Stimulated activated CD8-positive, alpha-beta memory T cell treated with anti-CD3 and anti-CD28 coated beads, Interleukin-7, amount 100 ng/mL, for 48 hours (primary cell): ENCODE data around the gene TECTA.
A peak's percentile ranks its signal among the peaks of the same experiment; 100 is the strongest.
"Not testable (repeated sequence)": the region's sequence is repeated elsewhere in the genome, so short reads cannot be mapped to it uniquely, and the experiment has no call there.

Experiments
- DNase-seq, 2 donors: peaks; one replicate each; pipeline ENCODE4 v3.0.0-alpha.2; 2020; ENCODE audit warnings: low read depth in 1 of 2; ENCODE audit errors: extremely low read depth in 1 of 2

TECTA gene

DNA sequence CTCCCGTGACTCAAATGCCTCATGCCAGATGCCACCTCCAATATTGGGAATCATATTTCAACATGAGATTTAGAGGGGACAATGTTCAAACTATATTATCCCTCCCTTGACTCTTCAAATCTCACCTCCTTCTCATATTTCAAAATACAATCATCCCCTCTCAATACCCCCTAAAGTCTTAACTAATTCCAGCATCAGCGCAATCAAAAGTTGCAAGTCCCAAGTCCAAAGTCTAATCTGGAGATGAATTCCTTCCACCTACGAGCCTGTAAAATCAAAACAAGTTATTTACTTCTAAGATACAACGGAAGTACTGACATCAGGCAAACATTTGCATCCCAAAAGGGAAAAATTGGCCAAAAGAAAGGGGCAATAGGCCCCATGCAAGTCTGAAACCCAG lies 124.3 kb downstream of the TECTA start:
- no peak for DNase-seq

- no peak for DNase-seq
Observed at GRCh38 chr11:121226415-121227263, 125.6 kb downstream of the TECTA start.

GRCh38 chr11:121228851-121229250 lies 127.8 kb downstream of the TECTA start:
- DNase-seq, result no peak

DNA sequence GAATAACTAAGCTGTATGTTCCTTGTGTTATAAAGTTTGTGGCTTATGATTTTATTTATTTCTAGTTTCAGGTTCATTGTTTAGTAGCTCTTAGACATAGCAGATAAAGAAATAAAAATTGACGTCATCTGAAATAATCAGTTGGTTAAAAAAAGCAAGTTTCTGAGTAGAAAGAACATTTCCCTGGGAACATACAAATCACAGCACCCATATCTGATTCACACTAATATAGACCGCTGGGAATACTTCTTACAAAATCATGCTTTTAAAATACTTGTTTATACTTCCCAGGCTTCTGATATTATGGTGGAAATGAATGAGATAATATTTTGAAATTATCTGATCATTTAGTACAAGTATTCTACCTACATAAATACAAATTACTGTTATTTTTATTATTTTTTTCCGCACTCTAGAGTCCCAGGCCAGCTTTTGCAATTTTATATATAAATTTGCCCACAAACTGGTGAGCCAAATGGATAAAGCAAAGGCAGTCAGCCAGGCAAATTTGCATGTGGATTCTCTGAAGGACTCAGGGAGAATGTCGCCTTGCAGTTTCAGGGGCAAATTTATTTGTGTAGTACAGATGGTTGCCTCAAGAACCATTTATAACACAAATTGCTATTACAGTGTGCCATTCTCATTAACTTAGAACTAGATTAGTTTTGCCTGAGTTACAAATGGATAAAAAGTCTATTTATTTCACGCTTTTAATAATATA lies 128.6 kb downstream of the TECTA start:
- DNase-seq, result no peak

DNA sequence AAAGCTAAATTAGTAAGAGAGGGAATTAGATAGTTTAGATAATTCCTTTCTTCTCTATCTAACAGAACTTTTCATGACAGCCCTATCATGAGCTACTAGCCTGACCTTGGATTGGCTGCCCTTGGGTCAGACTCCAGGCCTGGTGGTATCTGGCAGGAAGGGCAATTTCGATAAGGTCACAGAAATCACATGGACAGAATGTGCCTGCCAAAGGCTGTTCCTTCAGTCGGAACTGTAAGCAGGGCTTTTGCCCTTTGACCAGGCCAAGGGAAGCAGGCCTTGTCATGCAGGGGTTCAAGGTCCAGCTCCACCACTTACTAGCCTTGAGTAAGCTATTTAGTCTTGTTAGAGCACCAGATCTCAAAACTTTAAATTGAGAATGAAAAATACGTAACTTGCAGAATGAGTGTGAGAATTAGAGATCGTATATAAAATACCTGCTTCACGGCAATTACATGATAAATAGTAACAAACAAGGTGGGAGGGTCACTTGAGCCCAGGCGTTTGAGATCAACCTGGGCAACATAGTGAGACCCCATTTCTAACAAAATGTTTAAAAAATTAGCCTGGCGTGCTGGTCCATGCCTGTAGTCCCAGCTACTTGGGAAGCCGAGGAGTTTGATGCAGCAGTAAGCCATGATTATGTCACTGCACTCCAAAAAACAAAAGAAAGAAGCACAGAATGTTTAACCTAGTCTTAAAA lies 130.7 kb downstream of the TECTA start:
- DNase-seq, result no peak

- DNase-seq, result no peak
Observed at GRCh38 chr11:121235057-121235456, 134.0 kb downstream of the TECTA start.

DNA sequence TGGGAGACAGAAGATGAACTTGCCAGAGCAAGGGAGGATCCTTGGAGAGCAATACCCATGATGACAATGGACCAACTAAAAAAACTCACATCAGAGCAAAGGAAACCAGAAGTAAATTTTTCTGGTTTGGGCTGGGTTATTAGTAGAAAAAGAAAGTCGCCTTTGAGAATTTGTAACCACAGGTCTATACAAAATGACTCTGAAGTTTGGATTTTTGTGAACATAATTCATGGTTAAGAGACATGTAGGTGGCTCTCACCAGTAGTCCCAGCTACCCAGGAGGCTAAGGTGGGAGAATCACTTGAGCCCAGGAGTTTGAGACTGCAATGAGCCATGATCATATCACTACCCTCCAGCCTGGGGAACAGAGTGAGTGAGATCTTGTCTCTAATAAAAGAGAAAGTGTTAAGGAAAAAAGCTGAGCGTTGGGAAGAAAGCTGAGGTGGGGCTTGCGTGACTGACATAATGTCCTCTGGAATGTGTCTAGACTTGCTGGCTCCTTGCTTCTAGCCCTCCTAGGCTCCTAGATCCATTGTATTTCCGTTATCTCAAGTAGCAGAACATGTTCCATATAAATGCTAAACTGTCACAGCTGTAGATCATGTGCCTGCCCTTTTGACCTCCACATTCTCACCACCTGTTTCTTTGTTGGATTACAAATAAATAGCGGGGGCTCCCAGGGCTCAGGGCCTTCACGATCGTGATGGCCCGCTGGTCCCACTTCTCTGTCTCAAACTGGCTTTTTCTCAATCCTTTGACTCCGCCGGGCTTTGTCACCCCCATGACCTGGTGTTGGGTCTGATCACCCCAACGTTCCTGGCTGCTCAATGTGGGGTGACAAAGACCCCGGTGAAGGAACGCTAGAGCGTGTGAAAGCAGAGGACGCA lies 135.3 kb downstream of the TECTA start:
- no peak for DNase-seq

- DNase-seq, result not testable (repeated sequence)
Observed at GRCh38 chr11:121237247-121237646, 136.2 kb downstream of the TECTA start.

DNA sequence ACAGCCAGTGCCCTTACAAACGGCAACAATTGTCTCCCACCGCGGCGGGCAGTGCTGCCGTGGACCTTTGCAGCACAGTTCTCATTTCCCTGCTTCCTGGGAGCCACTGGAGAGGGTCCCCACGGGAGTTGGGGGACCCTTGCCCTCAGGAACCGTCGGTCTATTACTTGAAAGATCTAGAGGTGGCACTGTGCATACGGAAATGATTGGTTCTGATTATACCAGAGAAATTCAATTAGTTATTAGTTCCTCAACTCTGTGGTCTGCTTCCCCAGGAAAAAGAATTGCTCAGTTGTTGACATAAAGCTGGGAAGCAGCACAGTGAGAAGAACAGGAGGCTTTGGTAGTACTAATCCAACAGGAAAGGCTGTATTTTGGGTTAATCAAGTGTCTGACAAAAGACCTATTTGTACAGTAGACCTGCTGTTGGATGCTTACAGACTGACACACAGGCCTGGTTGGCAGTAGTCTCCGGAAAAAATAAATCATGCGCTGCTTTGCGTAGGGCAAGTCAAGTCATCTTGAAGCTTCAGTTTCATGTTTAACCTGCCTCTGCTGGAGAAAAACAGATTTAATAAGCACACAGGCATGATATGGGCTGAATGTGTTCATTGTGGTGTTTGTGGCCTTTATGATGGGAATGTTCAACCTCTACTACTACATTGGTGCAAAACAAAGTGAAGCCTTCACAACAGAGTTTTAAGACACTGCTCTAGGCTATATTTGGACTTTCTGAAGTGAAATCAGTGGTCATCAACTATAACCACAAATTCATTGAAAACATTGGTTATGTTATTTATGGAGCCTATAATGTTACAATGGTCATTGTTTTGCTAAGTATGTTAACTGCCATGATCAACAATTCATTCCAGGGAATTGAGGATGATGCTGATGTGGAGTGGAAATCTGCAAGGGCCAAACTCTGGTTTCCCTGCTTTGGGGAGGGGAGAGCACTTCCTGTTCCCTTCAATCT lies 136.9 kb downstream of the TECTA start:
- DNase-seq, result peak in 1 of 2 donors; percentile 29

DNA sequence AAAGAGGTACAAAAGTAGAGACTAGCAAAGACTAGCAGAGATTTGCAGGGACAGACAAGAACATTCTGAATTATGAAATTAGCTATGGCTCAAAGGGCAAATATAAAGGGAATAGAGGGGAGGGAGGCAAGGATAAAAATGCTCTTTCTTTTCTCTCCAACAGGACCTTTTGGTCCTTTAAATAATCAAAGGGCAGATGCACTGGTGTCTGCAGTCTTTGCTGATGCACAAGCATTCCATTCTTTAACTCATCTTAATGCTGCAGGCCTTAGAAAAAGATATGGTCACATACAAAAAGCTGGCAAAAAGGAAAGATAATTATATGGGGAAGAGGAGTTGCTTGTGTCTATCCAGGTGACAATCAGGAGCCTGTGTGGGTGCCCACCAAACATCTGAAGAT lies 137.9 kb downstream of the TECTA start:
- no peak for DNase-seq

- not testable (repeated sequence) for DNase-seq
Observed at GRCh38 chr11:121240001-121240400, 139.0 kb downstream of the TECTA start.

DNA sequence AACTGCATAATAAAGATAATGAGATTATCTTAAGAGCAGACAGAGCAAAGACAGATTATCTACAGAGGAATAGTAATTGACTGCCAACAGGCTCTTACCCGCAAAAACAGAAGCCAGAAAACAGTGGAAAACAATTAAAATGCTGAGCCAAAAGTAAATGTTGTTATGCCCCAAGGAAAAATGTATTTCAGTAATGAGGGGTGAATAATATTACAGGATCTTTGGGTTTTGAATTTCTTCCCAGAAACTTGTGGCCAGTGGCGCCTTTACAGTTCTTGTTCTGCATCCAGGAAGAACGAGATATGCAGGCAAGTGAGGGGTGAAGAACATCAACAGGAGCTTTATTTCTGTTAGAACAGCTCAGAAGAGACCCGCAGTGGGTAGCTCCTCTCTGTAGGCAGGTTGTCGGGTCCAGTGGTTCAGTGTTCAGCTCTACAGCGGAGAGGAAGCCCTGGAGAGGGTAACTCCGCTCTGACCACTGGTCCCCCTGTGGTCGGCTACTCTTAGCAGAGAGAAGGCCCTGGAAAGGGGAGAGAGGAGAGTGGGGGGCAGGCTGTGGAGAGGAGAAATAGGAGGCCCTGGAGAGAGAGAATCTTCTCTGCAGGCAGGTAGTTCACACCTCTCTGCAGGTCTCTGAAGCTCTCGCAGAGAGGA lies 139.7 kb downstream of the TECTA start:
- DNase-seq, result no peak
